GM23248 (cell line): ENCODE results near the gene SPSB3.

Experiments used
- EZH2 ChIP-seq: fragments of 200-600 bp; sonication (generic); IDR thresholded peaks from 2 replicates; pipeline ENCODE4 v1.6.1; 2018; ENCODE audit warnings: antibody characterized with exemption, mild to moderate bottlenecking; ENCODE audit not compliant: insufficient read depth, poor library complexity, severe bottlenecking
- EZH2phosphoT487 ChIP-seq: fragments of 200-600 bp; sonication (generic); IDR thresholded peaks from 2 replicates; pipeline ENCODE4 v1.6.1; 2018; ENCODE audit warnings: antibody characterized with exemption, moderate library complexity, mild to moderate bottlenecking, low read depth; ENCODE audit not compliant: insufficient read depth

DNA sequence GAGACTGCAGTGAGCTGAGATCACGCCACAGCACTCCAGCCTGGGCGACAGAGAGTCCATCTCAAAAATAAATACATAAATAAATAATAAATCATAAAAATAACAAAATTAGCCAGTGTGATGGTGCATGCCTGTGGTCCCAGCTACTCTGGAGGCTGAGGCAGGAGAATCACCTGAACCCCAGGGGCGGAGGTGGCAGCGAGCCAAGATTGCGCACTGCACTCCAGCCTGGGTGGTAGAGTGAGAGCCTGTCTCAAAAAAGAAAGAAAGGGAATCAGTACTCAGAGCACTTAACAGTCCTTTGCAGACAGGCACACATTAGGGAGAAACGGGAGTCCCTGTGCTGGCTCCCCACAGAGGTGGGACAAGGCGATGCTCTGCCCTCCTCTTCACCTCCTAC is 51.3 kb downstream of the SPSB3 start:
- TF ChIP-seq EZH2phosphoT487 (no peak), EZH2 (no peak)
